ENCODE results near the gene PRKCA. TPM values are rescaled to one million over a fixed set of nuclear protein-coding genes. Genes with fewer than 3 reads are reported as not detected.

Gene PRKCA
- total RNA-seq, 4 donors from 2014 or later, result 3.9 to 12.1 (median 7.0) TPM

GRCh38 chr17:66383333-66383732, 80.9 kb downstream of the PRKCA start:
- no peak for TF ChIP-seq CTCF (IDR thresholded peaks at IDR 0.05; ENCODE audit: low read depth)

GRCh38 chr17:66386498-66387351, 84.3 kb downstream of the PRKCA start:
- no peak for TF ChIP-seq CTCF (IDR thresholded peaks at IDR 0.05; ENCODE audit: low read depth)

GRCh38 chr17:66387392-66387981, 85.1 kb downstream of the PRKCA start:
- TF ChIP-seq CTCF (IDR thresholded peaks at IDR 0.05; ENCODE audit: low read depth), result no peak

- no peak for TF ChIP-seq CTCF (IDR thresholded peaks at IDR 0.05; ENCODE audit: low read depth)
Measured at GRCh38 chr17:66392783-66393437, 90.5 kb downstream of the PRKCA start.

DNA sequence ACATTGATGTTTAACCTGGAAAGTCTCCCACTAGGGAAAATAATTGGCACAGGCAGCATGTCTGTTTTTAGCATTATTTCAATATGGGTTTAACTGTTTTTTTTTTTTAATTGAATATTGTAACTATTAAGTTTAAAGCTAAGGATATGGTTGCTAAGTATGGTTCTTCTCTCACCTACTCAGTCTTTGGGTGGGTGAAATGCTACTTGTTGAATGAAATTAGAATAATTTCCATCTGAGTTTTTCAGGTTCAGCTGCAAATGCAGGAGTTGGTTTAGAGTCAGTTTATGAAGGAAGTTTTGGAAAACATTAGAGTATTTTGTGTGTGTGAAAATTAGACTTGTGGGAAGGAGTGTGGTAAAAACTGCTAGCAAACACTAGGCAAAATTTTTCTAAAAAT, 93.5 kb downstream of the PRKCA start:
- TF ChIP-seq CTCF (IDR thresholded peaks at IDR 0.05; ENCODE audit: low read depth), result no peak

GRCh38 chr17:66397486-66397885, 95.1 kb downstream of the PRKCA start:
- no peak for TF ChIP-seq CTCF (IDR thresholded peaks at IDR 0.05; ENCODE audit: low read depth)

DNA sequence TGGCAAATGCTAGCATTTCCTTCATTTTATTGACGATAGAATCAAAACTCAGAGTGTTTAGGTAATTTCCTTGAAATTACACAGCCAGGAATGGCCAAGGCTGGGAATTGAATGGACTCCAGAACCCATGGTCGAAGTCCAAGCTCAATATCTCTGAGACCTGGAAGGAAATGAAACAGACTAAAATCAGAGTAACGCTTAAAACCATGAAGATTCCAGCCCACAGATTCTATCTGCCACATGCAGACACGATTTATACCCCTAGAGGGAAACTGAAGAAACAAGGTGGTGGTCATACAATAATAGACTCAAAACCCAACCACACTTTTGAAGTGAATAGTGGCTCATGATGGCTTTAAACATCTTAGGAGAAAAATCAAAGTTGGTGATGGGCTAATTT, 95.6 kb downstream of the PRKCA start:
- no peak for TF ChIP-seq CTCF (IDR thresholded peaks at IDR 0.05; ENCODE audit: low read depth)
